Lower lobe of right lung (tissue), 2 donors: Measurements from ENCODE around the gene BBS2. TPM values are rescaled to one million over a fixed set of nuclear protein-coding genes. Genes with fewer than 3 reads are reported as not detected.

Experiments used
- ATAC-seq, 2 donors: fragments of 200-7000 bp; cut with Tn5 transposase; one replicate each; pipeline ENCODE4 v1.9.1; 2020 to 2022; ENCODE audit warnings: mild to moderate bottlenecking in 2 of 2, moderate library complexity in 2 of 2
- DNase-seq: peaks from one replicate; pipeline ENCODE4 v3.0.0-alpha.2; 2020
- H3K27ac ChIP-seq: fragments of 200-600 bp; one replicate; pipeline ENCODE4 v1.8.0; 2022
- H3K27me3 ChIP-seq: fragments of 200-600 bp; one replicate; pipeline ENCODE4 v1.8.0; 2022; ENCODE audit warnings: low read depth
- H3K36me3 ChIP-seq: fragments of 200-600 bp; one replicate; pipeline ENCODE4 v1.8.0; 2022; ENCODE audit warnings: mild to moderate bottlenecking
- H3K4me1 ChIP-seq: fragments of 200-600 bp; one replicate; pipeline ENCODE4 v1.8.0; 2022
- H3K4me3 ChIP-seq: fragments of 200-600 bp; one replicate; pipeline ENCODE4 v1.8.0; 2022; ENCODE audit warnings: mild to moderate bottlenecking
- H3K9me3 ChIP-seq: fragments of 200-600 bp; one replicate; pipeline ENCODE4 v1.8.0; 2022
- intact Hi-C: fragments of 100-400 bp; cut with DNase I; formaldehyde crosslinking; loops from one replicate; pipeline ENCODE4 v1.11.0; 2022
- total RNA-seq: library from RNA; stranded (reverse); fragmentation: NEBNext Ultra II Directional; extraction: Animal tissue kit (Norgen Biotek cat#: 25700); gene quantifications from one replicate; pipeline ENCODE4 v1.2.1, GENCODE V29; 2021
- TF ChIP-seq, protein P1 (sequence below): fragments of 200-600 bp; IDR thresholded peaks from one replicate; pipeline ENCODE4 v1.8.0; 2022; ENCODE audit warnings: antibody characterized with exemption, mild to moderate bottlenecking
- donor health status: DM: no; HTN: yes; CAD: no; lungs with severe emphysema.

The BBS2 gene
- total RNA-seq, 1 donor from 2014 or later: 42.2 TPM

DNA sequence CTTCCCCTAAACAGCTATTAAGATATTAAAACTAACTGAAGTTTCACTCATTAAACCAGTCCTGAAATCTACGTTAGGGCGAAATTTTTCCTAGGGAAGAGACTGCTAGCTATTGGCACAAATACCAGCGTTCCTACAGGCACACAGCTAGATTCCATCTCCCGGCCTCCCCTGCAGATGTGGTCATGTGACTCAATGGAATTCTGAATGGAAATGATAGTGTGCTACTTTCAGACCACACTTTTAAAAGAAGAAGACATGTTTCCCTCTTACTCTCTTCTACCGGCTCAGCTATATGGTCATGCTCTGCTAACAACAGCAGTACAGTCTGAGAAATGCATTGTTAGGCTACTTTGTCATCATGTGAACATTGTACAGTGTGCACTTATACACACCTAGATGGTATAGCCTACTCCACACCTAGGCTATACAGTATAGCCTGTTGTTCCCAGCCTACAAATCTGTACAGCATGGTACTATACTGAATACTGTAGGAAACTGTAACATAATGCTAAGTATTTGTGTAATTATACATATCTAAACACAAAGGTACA lies 37.1 kb downstream of the BBS2 start:
- H3K4me3 ChIP-seq: no peak overlapping the region

GRCh38 chr16:56481468-56482122 lies 38.2 kb downstream of the BBS2 start:
- peaks cover 86% of the 10 kb centered on the region for H3K36me3 ChIP-seq
- H3K9me3 ChIP-seq: no peaks in the 10 kb centered on the region
- ATAC-seq: no peak
- no peak overlapping the region for H3K27ac ChIP-seq
- H3K27me3 ChIP-seq: no peaks in the 10 kb centered on the region
- intact Hi-C loops: no loop called here
- TF ChIP-seq, protein P1, sequence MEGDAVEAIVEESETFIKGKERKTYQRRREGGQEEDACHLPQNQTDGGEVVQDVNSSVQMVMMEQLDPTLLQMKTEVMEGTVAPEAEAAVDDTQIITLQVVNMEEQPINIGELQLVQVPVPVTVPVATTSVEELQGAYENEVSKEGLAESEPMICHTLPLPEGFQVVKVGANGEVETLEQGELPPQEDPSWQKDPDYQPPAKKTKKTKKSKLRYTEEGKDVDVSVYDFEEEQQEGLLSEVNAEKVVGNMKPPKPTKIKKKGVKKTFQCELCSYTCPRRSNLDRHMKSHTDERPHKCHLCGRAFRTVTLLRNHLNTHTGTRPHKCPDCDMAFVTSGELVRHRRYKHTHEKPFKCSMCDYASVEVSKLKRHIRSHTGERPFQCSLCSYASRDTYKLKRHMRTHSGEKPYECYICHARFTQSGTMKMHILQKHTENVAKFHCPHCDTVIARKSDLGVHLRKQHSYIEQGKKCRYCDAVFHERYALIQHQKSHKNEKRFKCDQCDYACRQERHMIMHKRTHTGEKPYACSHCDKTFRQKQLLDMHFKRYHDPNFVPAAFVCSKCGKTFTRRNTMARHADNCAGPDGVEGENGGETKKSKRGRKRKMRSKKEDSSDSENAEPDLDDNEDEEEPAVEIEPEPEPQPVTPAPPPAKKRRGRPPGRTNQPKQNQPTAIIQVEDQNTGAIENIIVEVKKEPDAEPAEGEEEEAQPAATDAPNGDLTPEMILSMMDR: no peak
- no peak for DNase-seq
- H3K4me1 ChIP-seq: no peaks in the 10 kb centered on the region
- no peak overlapping the region for H3K4me3 ChIP-seq

More for the DNA sequence above, 37.1 kb downstream of the BBS2 start:
- Histone ChIP-seq H3K9me3 (no peaks in the 10 kb centered on the region), H3K36me3 (peaks cover 75% of the 10 kb centered on the region), H3K27me3 (no peaks in the 10 kb centered on the region), H3K4me1 (no peaks in the 10 kb centered on the region), H3K27ac (no peak overlapping the region)
- ATAC-seq (no peak), DNase-seq (no peak)
- TF ChIP-seq, protein P1: no peak
- intact Hi-C loops: no loop called here

DNA sequence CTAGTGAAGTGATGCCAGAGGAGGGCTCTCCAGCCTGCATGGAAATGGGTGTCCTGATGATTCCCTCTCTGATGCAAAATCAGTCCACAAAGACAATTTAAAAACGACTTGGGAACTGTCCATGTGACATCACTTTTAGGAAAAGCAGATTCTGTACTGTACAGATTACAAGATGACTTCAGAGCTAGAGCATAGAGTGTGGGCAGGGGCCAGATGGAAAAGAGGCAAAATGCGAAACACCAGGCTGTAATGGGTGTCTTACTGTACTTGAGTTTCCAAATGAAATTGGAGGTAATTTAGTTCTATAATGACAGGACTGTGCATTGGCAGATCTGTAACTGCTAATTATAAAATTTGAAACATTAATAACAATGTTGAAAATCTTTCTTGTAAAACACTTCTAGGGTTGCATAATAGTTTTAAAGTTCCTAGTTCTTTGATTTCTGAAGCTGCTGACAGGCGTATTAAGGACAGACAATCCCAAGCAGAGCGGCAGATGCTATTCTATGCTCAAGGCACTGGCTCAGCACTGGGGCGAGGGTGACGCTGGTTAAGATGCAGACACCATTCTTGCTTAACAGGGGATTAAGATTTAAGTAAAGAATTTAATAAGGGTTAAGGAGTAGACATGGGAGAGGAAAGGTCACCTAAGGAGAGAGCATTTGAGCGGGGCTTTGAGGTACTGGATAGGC lies 38.9 kb downstream of the BBS2 start:
- Histone ChIP-seq H3K36me3 (peaks cover 93% of the 10 kb centered on the region), H3K27me3 (no peaks in the 10 kb centered on the region), H3K4me3 (no peak overlapping the region), H3K27ac (no peak overlapping the region), H3K4me1 (no peaks in the 10 kb centered on the region), H3K9me3 (no peaks in the 10 kb centered on the region)
- ATAC-seq: no peak
- no peak for DNase-seq
- intact Hi-C loops: no loop called here
- TF ChIP-seq, protein P1: no peak

GRCh38 chr16:56479469-56479868 lies 40.4 kb downstream of the BBS2 start:
- ATAC-seq (no peak), DNase-seq (no peak)
- H3K36me3 ChIP-seq: peaks cover 96% of the 10 kb centered on the region
- H3K27ac ChIP-seq: no peak overlapping the region
- H3K4me1 ChIP-seq: no peaks in the 10 kb centered on the region
- no peaks in the 10 kb centered on the region for H3K27me3 ChIP-seq
- TF ChIP-seq, protein P1: no peak
- no peak overlapping the region for H3K4me3 ChIP-seq
- no peaks in the 10 kb centered on the region for H3K9me3 ChIP-seq
- intact Hi-C loops: no loop called here

DNA sequence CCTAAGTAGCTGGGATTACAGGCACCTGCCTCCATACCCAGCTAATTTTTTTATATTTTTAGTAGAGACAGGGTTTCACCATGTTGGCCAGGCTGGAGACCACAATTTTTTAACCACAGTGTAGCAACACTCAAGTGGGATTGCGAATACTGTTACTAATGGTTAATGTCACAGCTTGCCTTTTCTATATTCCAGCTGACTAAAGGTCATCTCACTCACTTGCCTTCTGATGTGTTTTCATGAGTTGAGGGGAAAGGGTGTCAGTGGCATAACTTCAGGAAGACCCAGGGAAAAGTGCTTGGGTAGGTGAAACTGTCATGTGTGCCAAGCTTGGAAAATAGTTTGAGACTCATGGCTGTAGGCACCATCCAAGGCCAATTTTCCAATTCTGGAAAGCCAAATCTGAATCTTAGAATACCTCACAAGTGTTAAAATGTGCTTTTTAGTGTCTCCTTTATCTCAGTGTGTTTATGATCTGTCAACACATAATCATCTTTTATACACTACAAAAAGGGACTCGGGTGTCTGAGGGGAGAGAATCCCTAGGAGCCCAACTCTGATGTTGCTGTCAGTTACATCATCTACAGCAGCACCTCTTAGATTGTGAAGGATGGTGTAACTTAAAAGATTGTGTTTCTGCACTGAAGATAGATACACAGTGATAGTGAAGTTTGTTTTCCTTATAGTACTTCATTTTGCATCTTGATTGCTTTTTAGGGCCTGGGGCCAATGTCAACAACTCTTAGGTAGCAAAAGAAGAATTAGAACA lies 41.4 kb downstream of the BBS2 start:
- H3K4me1 ChIP-seq: no peaks in the 10 kb centered on the region
- H3K27ac ChIP-seq: no peak overlapping the region
- H3K36me3 ChIP-seq: peaks cover 96% of the 10 kb centered on the region
- no peaks in the 10 kb centered on the region for H3K27me3 ChIP-seq
- DNase-seq (no peak), ATAC-seq (no peak)
- H3K4me3 ChIP-seq: no peak overlapping the region
- intact Hi-C loops: no loop called here
- no peaks in the 10 kb centered on the region for H3K9me3 ChIP-seq
- TF ChIP-seq, protein P1: no peak
